Activated naive CD8-positive, alpha-beta T cell treated with anti-CD3 and anti-CD28 coated beads for 36 hours (primary cell): Measurements from ENCODE around the gene TRAF1. TPM values are rescaled to one million over a fixed set of nuclear protein-coding genes. Genes with fewer than 3 reads are reported as not detected.

Experiments used
- DNase-seq: peaks from one replicate; pipeline ENCODE4 v3.0.0; 2021
- H3K27ac Mint-ChIP-seq: one replicate; pipeline ENCODE4 v1.8.0; 2022; ENCODE audit warnings: mild to moderate bottlenecking, moderate library complexity, mixed read lengths
- H3K27me3 Mint-ChIP-seq: one replicate; pipeline ENCODE4 v1.8.0; 2022; ENCODE audit warnings: mild to moderate bottlenecking, mixed read lengths
- H3K36me3 Mint-ChIP-seq: one replicate; pipeline ENCODE4 v1.8.0; 2021; ENCODE audit warnings: mild to moderate bottlenecking, mixed read lengths
- H3K4me1 Mint-ChIP-seq: one replicate; pipeline ENCODE4 v1.8.0; 2021; ENCODE audit warnings: mixed read lengths
- H3K4me3 Mint-ChIP-seq: one replicate; pipeline ENCODE4 v1.8.0; 2022; ENCODE audit warnings: mild to moderate bottlenecking, moderate library complexity, mixed read lengths
- H3K9me3 Mint-ChIP-seq: one replicate; pipeline ENCODE4 v1.8.0; 2022; ENCODE audit warnings: mixed read lengths
- total RNA-seq, 2 experiments: library from RNA; stranded (reverse); gene quantifications; one replicate each; pipeline ENCODE4 v1.2.3, GENCODE V29; 2021

The TRAF1 gene
- total RNA-seq, 2 experiments from 2014 or later: 169 to 170 TPM

DNA sequence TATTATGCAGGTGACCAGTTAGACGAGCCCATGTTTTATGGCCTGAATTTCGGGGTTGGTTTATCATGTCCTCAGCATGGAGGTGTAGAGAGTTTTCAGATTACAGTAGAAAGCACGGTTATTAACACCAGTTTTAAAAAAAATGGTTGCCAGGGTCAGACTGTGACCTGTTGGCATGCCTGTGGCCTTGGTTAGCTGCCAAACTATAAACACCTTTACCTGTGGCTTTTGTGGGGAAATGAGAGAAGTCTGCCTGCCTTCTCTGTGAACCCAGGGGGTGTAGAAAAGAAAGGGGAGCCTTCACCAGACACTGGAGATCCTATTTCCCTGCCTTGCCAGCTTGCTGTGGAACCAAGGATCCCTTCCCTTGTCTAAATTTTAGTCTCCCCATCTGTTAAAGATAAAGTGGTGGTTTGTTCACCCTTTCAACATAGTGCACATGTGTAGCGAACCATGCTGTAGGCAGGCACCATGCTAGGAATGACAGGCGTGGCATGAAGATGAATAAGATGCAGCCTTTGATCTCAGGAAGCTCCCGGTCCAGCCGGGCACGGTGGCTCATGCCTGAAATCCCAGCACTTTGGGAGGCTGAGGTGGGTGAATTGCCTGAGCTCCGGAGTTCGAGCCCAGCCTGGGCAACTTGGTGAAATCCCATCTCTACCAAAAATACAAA is 43.5 kb downstream of the TRAF1 start:
- H3K27me3 Mint-ChIP-seq: no peaks in the 10 kb centered on the region
- H3K27ac Mint-ChIP-seq: peak overlapping the region; percentile 78
- no peak overlapping the region for H3K4me3 Mint-ChIP-seq
- H3K4me1 Mint-ChIP-seq: peaks cover 72% of the 10 kb centered on the region
- no peak for DNase-seq
- peaks cover 1% of the 10 kb centered on the region for H3K9me3 Mint-ChIP-seq
- peaks cover 36% of the 10 kb centered on the region for H3K36me3 Mint-ChIP-seq

GRCh38 chr9:120879446-120879845 is 47.1 kb downstream of the TRAF1 start:
- DNase-seq: no peak
- H3K36me3 Mint-ChIP-seq: peaks cover 44% of the 10 kb centered on the region
- peak overlapping the region; percentile 93 for H3K27ac Mint-ChIP-seq
- peaks cover 74% of the 10 kb centered on the region for H3K4me1 Mint-ChIP-seq
- peak overlapping the region; percentile 83 for H3K4me3 Mint-ChIP-seq
- peaks cover 1% of the 10 kb centered on the region for H3K9me3 Mint-ChIP-seq
- H3K27me3 Mint-ChIP-seq: no peaks in the 10 kb centered on the region

- H3K9me3 Mint-ChIP-seq: peaks cover 1% of the 10 kb centered on the region
- H3K27ac Mint-ChIP-seq: peak overlapping the region; percentile 93
- peaks cover 54% of the 10 kb centered on the region for H3K36me3 Mint-ChIP-seq
- DNase-seq: peak; percentile 55
- no peaks in the 10 kb centered on the region for H3K27me3 Mint-ChIP-seq
- H3K4me1 Mint-ChIP-seq: peaks cover 75% of the 10 kb centered on the region
- H3K4me3 Mint-ChIP-seq: peak overlapping the region; percentile 83
Measured at GRCh38 chr9:120878188-120879130, 48.1 kb downstream of the TRAF1 start.

GRCh38 chr9:120877276-120878034 is 49.1 kb downstream of the TRAF1 start:
- Mint-ChIP-seq H3K4me1 (peaks cover 78% of the 10 kb centered on the region), H3K4me3 (peak overlapping the region; percentile 83), H3K36me3 (peaks cover 63% of the 10 kb centered on the region), H3K9me3 (peaks cover 1% of the 10 kb centered on the region), H3K27ac (peak overlapping the region; percentile 93), H3K27me3 (no peaks in the 10 kb centered on the region)
- DNase-seq: peak; percentile 82

- H3K4me1 Mint-ChIP-seq: peaks cover 79% of the 10 kb centered on the region
- peak within 1 kb of the TSS; percentile 83 for H3K4me3 Mint-ChIP-seq
- H3K36me3 Mint-ChIP-seq: peaks cover 67% of the 10 kb centered on the region
- H3K27ac Mint-ChIP-seq: peak within 1 kb of the TSS; percentile 93
- no peaks in the 10 kb centered on the region for H3K27me3 Mint-ChIP-seq
- H3K9me3 Mint-ChIP-seq: peaks cover 1% of the 10 kb centered on the region
- peak; percentile 69 for DNase-seq
Measured at GRCh38 chr9:120876842-120877240, 49.8 kb downstream of the TRAF1 start, which contains the start of gene PHF19. Gene PHF19 (minus strand): TSS chr9:120877188. CDS start chr9:120874741, 2,447 bp downstream.

DNA sequence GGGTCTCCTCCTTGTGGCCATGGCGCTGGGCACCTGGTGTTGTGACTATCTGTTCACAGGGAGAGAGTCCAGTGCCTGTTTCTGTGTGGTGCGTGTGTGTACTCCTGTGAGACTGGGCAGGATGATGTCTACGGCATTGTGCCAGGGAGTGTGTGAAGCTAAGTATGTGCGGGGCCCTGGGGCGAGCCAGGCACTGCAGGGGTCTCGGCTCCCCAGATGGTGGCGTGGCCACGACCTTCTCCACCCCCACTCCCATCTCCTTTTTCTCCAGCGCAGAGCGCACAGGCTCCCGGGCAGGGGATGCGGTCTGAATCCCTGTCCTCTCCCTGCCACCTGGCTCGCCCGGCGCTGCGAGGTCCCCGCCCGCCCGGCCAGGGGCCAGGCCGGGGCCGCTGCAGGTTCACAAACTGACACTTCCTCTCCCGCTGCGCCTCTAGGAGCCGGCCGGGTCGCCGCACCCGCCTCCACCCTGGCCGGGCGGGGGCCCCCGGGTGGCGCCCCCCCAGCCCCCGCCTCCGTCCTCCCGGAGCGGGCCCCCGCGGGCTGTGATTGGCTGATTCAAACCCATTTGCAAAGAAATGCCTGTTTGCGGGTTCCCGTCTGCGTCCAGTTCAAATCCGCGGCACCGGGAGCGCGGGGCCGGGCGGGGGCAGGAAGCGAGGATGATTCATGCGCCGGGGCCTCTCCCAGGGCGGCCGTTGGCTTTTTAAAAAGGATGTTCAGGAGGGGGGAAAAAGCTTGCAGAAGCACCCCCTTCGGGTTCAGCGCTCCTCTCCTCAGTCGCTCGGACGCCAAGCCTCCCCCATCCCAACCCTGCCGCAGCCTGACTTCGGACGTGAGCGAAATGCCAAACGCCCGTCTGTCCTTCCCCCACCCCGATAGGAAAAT is 50.4 kb downstream of the TRAF1 start:
- peak overlapping the region; percentile 83 for H3K4me3 Mint-ChIP-seq
- H3K27me3 Mint-ChIP-seq: no peaks in the 10 kb centered on the region
- H3K9me3 Mint-ChIP-seq: peaks cover 1% of the 10 kb centered on the region
- peak; percentile 92 for DNase-seq
- H3K36me3 Mint-ChIP-seq: peaks cover 68% of the 10 kb centered on the region
- peaks cover 76% of the 10 kb centered on the region for H3K4me1 Mint-ChIP-seq
- H3K27ac Mint-ChIP-seq: peak overlapping the region; percentile 93

DNA sequence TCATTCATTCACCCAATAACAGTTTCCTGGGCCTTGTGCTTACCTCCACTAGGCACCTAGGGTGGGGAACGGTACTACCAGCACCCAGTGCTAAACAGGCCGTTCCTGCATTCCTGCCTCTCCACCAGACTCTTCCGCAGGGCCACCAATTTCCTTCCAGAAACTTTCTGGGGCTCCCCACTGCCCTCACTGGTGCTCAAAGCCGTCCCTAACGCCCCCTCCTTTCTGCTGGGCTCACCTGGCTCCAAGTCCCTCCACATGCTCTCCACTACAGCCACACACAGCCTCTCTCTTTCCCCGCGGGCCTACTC is 51.0 kb downstream of the TRAF1 start:
- peak overlapping the region; percentile 83 for H3K4me3 Mint-ChIP-seq
- peaks cover 74% of the 10 kb centered on the region for H3K4me1 Mint-ChIP-seq
- H3K36me3 Mint-ChIP-seq: peaks cover 70% of the 10 kb centered on the region
- peak overlapping the region; percentile 93 for H3K27ac Mint-ChIP-seq
- no peak for DNase-seq
- no peaks in the 10 kb centered on the region for H3K9me3 Mint-ChIP-seq
- no peaks in the 10 kb centered on the region for H3K27me3 Mint-ChIP-seq

- H3K27ac Mint-ChIP-seq: peak overlapping the region; percentile 93
- H3K4me1 Mint-ChIP-seq: peaks cover 73% of the 10 kb centered on the region
- no peaks in the 10 kb centered on the region for H3K9me3 Mint-ChIP-seq
- no peaks in the 10 kb centered on the region for H3K27me3 Mint-ChIP-seq
- peaks cover 70% of the 10 kb centered on the region for H3K36me3 Mint-ChIP-seq
- no peak for DNase-seq
- H3K4me3 Mint-ChIP-seq: peak overlapping the region; percentile 83
Measured at GRCh38 chr9:120875195-120875565, 51.4 kb downstream of the TRAF1 start.

DNA sequence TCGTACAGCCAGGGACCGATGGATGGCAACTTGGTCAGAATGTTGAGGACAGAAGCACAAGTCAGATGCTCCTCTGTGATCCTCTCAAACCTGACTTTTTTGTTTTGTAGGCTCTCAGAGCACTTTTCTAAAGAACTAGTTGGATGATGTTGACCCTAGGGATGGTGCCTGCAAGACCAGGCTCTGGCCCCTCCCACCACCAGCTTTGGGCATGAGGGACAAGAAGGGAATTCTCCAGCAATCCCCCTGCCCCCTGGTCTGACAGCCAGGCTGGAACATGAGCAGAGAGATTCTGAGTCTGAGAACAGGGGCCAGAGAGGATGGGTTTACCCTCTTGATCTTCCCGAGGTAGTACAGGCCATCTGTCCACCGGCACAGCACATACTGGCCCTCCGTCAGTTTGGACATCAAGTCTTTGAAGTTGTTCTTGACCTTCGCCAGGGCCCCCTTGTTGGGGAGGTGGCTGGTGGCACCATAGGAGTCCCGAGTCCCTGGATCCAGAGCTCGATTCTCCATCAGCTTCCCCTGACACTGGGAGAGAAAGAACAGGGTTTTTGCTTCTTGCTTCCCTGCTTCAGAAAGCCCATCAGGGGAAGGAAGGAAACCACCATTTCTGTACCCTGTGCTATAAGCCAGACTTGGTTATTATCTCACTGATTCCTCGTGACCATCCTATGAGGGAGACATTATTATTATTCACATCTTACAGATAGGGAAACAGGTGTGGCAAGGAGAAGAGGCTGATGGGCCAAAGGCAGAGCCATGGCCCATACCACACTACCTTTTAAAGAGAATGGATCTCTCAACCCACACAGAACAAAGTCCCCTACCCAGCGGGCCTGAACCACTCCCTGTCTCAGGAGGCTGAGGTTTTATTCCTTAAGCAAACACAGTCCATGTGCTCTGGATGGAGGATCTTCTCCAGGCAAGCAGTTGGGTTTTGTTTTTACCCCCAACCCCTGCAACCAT is 52.1 kb downstream of the TRAF1 start:
- Mint-ChIP-seq H3K27ac (peak overlapping the region; percentile 93), H3K9me3 (no peaks in the 10 kb centered on the region), H3K27me3 (no peaks in the 10 kb centered on the region), H3K4me3 (peak overlapping the region; percentile 83), H3K4me1 (peaks cover 74% of the 10 kb centered on the region), H3K36me3 (peaks cover 73% of the 10 kb centered on the region)
- no peak for DNase-seq

DNA sequence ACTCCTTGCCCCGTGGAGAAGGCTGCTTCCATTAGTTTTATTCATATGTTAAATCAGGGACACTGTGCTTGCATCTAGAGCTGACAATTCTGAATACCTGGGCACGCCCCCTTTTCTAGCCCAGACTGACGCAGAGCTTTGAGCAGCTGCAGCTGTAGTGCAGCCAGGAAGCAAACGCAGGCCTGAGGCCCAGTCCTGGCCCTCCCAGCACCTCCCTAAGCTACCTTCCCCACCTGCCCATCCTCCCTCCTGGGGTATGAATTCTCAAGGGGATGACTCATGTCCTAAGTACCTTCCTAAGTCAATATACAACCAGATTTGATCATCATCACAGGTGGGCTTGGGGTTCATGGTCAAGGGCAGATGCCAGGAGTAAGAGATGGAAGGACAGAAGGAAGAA is 53.1 kb downstream of the TRAF1 start:
- peaks cover 72% of the 10 kb centered on the region for H3K36me3 Mint-ChIP-seq
- H3K27me3 Mint-ChIP-seq: no peaks in the 10 kb centered on the region
- H3K27ac Mint-ChIP-seq: peak overlapping the region; percentile 93
- no peaks in the 10 kb centered on the region for H3K9me3 Mint-ChIP-seq
- peaks cover 70% of the 10 kb centered on the region for H3K4me1 Mint-ChIP-seq
- DNase-seq: no peak
- H3K4me3 Mint-ChIP-seq: peak overlapping the region; percentile 1

GRCh38 chr9:120872791-120873502 is 53.6 kb downstream of the TRAF1 start:
- Mint-ChIP-seq H3K27ac (peak overlapping the region; percentile 93), H3K36me3 (peaks cover 74% of the 10 kb centered on the region), H3K4me1 (peaks cover 69% of the 10 kb centered on the region), H3K9me3 (no peaks in the 10 kb centered on the region), H3K27me3 (no peaks in the 10 kb centered on the region), H3K4me3 (peak overlapping the region; percentile 8)
- DNase-seq: no peak

DNA sequence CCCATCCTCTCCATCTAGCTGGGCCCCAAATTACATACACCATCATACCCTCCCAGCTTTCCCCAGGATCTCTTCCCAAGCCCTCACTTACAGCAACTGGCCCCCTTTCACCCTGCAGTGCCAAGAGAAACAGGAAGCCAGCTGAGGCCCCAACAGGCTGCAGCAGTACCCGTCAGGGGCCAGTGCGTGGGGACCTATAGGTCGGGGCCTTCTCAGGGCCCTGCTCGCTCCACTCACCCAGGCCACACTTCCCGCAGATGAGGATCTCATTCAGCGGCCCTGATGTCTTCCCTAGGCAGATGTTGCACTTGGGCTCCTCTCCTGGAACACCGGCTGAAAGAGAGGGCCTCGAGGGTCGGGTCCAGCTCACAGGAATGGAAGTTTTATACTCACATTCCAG is 56.4 kb downstream of the TRAF1 start:
- Mint-ChIP-seq H3K9me3 (no peaks in the 10 kb centered on the region), H3K27me3 (no peaks in the 10 kb centered on the region), H3K36me3 (peaks cover 75% of the 10 kb centered on the region), H3K27ac (peak overlapping the region; percentile 97), H3K4me3 (peak overlapping the region; percentile 85), H3K4me1 (peaks cover 58% of the 10 kb centered on the region)
- no peak for DNase-seq

DNA sequence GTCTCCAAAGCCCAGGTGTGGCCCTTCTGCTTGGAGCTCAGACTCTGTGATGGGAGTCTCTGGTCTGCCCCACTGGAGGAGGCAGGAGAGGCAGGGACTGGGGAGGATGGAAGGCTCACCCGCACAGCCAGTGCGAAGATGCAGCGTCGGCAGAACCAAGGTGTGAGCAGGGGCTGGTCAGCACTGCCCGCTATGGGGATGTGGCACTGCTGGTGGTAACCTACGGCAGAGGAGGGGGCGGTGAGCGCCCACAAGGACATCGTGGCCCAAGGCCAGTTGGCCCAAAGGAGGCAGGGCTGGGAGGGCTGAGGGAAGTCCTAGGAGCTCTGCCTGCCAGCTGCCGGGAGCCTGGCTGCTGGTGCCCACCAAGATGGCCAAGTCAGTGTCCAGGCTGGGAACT is 56.9 kb downstream of the TRAF1 start:
- Mint-ChIP-seq H3K27ac (peak overlapping the region; percentile 97), H3K4me3 (peak overlapping the region; percentile 85), H3K4me1 (peaks cover 55% of the 10 kb centered on the region), H3K36me3 (peaks cover 72% of the 10 kb centered on the region), H3K9me3 (no peaks in the 10 kb centered on the region), H3K27me3 (no peaks in the 10 kb centered on the region)
- DNase-seq: no peak
